NCI-H2107 treated with DMSO at 0.1 percent for 48 hours (cell line): ENCODE data around the gene KLHDC4.
A peak's percentile ranks its signal among the peaks of the same experiment; 100 is the strongest.

Experiments used
- DNase-seq: peaks from one replicate; lab custom pipeline; 2025; ENCODE audit not compliant: unreplicated experiment; lab: John Stamatoyannopoulos, UW

The KLHDC4 gene

DNA sequence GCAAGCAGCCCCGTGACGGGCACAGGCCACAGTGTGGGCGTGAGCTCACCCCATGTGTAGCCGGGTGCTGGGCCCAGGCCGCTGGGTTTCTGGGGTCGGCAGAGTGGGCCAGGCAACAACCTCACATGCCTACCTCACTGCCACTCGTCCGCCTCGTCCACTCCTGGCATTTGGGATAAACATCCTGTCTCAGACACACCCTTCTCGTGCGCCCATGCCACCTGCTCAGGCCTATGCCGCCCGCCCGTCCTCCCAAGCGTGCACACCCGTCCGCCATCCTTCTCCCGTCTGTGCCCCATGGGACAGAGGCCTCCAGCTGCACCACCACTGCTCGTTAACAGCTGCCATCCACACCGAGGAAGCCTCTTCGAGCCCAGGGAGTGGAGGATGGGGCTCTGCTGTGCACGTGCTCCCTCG lies 64.3 kb downstream of the KLHDC4 start:
- peak; percentile 31 for DNase-seq

GRCh38 chr16:87701078-87701460 lies 64.7 kb downstream of the KLHDC4 start:
- DNase-seq: peak; percentile 59

- no peak for DNase-seq
Observed at GRCh38 chr16:87700406-87701077, 65.2 kb downstream of the KLHDC4 start.

DNA sequence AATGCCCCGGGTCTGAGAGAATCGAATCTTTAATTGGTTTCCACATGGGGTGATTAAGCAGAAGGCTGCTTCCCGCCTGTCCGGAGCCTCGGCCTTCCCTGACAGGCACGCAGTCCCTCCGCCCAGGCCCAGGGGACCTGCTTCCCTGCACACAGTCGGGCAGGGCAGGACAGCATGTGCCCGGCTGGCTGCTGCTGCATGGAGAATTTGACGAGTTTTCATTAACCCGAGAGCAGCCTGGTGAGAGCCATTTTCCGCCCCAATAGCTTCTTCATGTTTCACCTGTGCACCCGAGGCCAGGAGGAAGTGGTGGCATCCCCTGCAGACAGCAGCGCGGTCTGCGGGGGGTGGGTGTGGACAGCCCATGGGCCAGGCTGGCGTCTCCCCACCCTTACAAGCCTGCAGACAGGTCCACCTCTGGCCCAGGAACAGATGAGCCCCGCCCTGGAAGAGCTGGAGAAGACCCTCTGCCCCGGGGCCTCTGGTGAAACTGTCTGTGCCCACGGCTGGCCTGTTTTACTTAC lies 67.0 kb downstream of the KLHDC4 start:
- no peak for DNase-seq

DNA sequence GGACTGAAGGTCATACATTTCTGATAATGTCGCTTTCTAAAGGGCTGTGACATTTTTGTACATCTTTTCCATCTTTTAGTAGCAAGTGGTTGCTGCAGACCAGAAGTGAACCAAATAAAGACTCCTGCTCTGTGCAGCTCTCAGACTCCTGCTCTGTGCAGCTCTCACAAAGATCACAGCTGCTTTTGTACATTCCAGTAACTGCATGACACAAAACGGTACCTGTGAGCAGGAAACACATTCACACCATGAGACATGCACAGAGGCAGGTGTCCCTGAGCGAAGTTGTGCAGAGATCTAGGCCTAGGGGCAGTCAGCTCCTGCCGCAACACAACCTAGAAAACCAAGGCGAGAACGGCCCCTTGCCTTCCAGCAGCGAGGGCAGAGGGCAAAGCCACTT lies 67.5 kb downstream of the KLHDC4 start:
- no peak for DNase-seq

DNA sequence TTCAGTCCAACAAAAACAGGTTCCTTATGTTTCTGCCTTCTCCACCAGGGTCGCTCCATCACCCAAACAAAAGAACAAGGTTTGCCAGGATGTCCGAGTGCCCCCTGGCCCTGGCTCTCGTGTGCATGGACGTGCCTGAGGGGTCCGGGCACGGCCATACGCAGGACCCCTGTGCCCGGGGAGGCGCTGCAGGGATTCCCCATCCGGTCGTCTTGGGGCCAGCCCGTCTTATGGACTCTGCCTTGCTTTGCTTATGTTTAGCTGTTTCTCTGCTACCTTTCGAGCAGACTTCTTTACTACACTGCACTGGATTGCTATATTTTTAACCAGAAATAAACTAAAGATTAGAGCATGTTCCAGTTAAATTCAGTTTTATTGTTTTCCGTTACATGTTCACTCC lies 68.0 kb downstream of the KLHDC4 start:
- no peak for DNase-seq

DNA sequence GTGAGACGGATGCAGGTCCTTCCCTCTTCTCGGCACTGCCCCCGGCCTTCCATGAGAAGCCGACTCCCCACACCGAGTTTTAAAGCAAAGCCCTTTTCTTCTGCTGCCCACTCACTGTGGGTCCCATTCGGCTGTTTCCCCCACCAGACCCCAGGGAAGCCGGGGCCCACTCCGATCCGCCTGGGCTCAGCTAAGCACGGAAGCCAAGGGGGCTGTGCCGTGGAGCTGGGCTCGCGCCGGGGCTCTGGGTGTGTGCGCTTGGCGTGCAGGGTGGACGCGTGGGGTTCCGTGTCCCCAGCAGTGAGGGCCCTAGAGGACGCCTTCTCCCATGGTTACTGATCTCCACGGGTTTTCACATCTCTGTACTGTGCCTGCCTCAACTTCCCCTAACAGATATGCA lies 68.5 kb downstream of the KLHDC4 start:
- DNase-seq: no peak

DNA sequence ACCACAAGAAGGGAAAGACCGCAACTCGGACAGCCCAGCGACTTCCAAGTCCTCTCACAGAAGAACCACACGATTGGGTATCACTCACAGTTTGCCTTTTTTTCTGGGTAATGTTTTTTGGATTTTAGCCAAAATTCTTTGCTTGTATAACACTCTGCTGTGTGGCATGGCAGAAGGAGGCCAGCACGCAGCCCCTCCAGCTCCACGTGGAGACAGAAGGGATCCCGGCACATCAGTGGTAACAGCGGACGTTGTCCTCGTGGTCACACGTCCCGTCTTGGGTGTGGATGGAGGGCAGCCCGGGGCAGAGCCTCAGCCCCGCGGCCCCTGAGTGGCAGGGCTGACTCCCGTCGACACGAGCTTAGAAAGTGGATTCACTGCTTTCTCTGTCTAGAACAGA lies 69.1 kb downstream of the KLHDC4 start:
- DNase-seq: no peak

DNA sequence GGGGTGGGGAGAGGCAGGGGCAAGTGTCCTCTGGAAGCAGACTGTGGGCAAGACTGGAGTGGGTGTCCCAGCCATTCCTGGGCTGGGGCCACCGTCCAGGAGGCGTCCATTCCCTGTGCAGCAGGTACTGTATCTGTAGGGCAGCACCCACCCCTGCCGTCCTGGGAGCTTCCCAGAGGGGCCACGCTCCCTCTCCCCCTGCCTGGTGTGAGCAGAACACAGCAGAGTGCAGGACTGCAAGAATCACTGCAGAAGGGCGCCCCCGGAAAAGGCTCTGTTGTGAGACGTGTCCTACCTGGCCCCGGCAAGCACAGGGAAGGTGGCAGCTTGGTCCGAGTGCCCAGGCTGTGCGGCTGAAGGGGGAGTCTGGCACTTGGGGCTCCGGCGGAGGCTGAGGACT lies 70.3 kb downstream of the KLHDC4 start:
- no peak for DNase-seq

- DNase-seq: no peak
Observed at GRCh38 chr16:87694441-87695125, 71.2 kb downstream of the KLHDC4 start.

- no peak for DNase-seq
Observed at GRCh38 chr16:87693827-87694226, 72.0 kb downstream of the KLHDC4 start.

- DNase-seq: no peak
Observed at GRCh38 chr16:87692756-87693155, 73.0 kb downstream of the KLHDC4 start.

GRCh38 chr16:87692176-87692575 lies 73.6 kb downstream of the KLHDC4 start:
- DNase-seq: no peak

- DNase-seq: no peak
Observed at GRCh38 chr16:87691686-87692079, 74.1 kb downstream of the KLHDC4 start.

DNA sequence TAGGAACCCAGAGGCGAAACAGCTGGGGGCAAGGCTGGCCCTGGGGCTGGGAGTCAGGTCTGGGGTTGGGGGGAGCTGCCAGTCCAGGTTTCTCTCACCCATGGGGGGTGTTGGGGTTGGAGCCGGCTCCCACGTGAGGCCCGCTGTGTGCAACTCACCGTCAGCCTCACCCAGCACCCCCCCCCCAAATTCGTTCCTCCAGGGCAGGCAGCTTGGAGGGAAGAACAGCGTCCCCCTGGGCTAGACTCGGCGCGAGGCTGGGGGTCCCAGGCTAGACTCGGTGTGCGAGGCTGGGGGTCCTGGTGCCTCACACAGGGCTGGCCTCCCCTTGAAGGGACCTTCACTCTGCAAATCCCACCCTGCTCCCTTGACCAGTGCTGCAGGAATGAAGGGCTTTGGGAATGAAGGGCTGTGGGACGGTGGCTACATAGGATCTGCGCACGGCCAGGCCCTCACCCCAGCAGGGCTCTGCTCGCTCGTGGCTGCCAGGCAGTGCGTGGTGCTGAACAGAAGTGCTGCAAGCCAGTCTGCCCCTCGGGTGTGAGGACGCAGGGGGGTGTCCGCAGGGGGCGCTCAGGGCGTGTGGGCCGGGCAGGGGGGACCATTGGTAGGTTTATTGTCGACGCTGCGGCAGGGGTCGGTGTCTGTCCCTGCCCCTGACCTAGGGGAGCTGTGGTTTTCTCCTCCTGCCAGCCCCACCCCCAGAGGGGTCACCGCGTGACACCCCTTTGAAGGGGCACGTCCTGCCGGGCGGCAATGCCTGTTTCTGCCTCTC lies 74.7 kb downstream of the KLHDC4 start:
- no peak for DNase-seq

GRCh38 chr16:87689956-87690465 lies 75.8 kb downstream of the KLHDC4 start:
- no peak for DNase-seq

DNA sequence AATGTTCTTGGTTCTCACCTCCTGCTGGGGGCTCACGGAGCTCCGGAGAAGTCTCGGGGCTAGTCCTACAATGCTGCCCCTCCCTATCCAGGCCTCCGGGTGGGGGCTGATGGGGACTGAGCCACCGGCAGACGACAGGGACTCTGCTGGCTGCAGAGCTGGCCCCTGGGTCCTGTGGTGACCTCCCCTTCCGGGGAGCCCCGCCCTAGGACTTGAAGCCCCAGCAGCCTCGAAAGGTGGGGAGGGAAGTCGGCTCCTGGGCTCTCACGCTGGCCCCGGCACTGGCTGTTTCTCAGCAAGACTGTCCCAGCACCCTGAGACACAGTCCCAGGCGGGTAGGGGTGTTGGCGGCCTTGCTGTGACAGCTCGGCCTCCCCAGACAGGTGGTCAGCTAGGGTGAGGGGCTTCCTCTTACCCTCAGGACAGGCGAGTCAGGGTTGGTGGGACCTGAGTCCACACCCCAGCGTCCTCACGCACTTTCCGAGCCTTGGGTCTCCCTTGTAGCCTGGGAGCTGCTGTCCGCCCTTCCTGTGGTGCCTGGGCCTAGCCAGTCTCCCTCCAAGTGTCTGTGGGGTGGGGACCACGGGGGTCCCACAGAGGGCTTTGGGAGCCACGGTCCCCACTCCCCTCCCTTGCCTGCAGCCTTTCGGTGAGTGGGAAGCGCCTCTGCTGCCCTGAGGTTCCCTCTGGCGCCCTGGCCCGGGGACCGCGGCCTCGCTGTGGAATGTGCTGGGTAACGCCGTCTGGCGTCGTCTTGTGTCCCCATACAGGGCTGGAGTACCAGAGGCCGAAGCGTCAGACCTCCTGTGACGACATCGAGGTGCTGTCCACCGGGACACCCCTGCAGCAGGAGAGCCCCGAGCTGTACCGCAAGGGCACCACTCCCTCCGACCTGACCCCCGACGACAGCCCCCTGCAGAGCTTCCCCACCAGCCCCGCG lies 76.6 kb downstream of the KLHDC4 start:
- DNase-seq: no peak

- DNase-seq: no peak
Observed at GRCh38 chr16:87687998-87688529, 77.7 kb downstream of the KLHDC4 start.

GRCh38 chr16:87687126-87687910 lies 78.5 kb downstream of the KLHDC4 start:
- DNase-seq: no peak

- no peak for DNase-seq
Observed at GRCh38 chr16:87686697-87687096, 79.1 kb downstream of the KLHDC4 start.
